Uterus (tissue), 2 donors: ENCODE results near the gene CHST1.

Source experiments
- POLR2A ChIP-seq, 2 donors: fragments of 450-650 bp; IDR thresholded peaks; one replicate each; pipeline ENCODE4 v1.6.1; 2016; ENCODE audit warnings: antibody characterized with exemption in 2 of 2, mild to moderate bottlenecking in 1 of 2, moderate library complexity in 1 of 2
- TF ChIP-seq, protein P1 (sequence below), 4 experiments: fragments of 200-600 bp in 2 of 4; fragments of 450-650 bp in 2 of 4; sonication (generic) in 2 of 4; IDR thresholded peaks; one replicate each; pipeline ENCODE4 v1.5.1; 2016 to 2019; ENCODE audit warnings: antibody characterized with exemption in 4 of 4, mild to moderate bottlenecking in 2 of 4, moderate library complexity in 1 of 4

DNA sequence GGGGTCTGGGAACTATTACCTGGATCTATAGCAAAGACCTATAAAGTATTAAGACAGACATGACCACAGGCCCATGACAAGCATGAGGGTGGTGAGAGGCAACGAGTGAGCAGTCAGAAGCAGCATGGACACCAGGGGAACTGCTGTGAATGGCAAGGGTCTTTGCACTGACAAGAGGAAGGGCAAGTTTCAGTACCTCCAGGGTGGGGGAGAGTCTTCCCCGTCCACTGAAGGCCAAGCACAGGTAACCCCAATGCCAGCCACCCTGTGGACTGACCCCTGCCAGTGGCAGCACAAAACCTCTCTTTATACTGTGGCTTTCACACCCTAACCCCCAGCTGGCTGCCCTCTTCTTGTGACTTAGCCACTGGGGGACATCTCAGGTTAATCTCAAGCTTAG lies 55.5 kb downstream of the CHST1 start:
- TF ChIP-seq POLR2A (IDR thresholded peaks at IDR 0.05) = no peak
- TF ChIP-seq, protein P1, sequence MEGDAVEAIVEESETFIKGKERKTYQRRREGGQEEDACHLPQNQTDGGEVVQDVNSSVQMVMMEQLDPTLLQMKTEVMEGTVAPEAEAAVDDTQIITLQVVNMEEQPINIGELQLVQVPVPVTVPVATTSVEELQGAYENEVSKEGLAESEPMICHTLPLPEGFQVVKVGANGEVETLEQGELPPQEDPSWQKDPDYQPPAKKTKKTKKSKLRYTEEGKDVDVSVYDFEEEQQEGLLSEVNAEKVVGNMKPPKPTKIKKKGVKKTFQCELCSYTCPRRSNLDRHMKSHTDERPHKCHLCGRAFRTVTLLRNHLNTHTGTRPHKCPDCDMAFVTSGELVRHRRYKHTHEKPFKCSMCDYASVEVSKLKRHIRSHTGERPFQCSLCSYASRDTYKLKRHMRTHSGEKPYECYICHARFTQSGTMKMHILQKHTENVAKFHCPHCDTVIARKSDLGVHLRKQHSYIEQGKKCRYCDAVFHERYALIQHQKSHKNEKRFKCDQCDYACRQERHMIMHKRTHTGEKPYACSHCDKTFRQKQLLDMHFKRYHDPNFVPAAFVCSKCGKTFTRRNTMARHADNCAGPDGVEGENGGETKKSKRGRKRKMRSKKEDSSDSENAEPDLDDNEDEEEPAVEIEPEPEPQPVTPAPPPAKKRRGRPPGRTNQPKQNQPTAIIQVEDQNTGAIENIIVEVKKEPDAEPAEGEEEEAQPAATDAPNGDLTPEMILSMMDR (IDR thresholded peaks at IDR 0.05) = no peak
